ENCODE data around the gene LPAR2. TPM values are rescaled to one million over a fixed set of nuclear protein-coding genes. Genes with fewer than 3 reads are reported as not detected.

LPAR2 gene
- polyA plus RNA-seq, 2 of the 4 experiments (the other 2 are of a cell fraction): 1.5 to 3.8 TPM

GRCh38 chr19:19584356-19584755, 43.7 kb downstream of the LPAR2 start:
- WGBS (ENCODE audit: missing lambda C conversion rate): 75% methylated on average over 6 of the region's 6 CpGs
- Histone ChIP-seq H3K4me1 (no peaks in the 10 kb centered on the region), H3K4me2 (no peak overlapping the region), H3K9me3 (no peaks in the 10 kb centered on the region), H3K4me3 (no peak overlapping the region), H3K27ac (no peak overlapping the region)
- FAIRE-seq (no peak), ATAC-seq (no peak), DNase-seq (ENCODE audit: low read depth in 1 of 2, low spot score in 1 of 2) (no peak)
- ChIA-PET POLR2A (no interaction called here), CTCF (interaction anchor here (1.0 kb wide), 1 partner anchor 30 kb away, joined by 5 read pairs; no protein-coding TSS in a partner anchor)
- no peak for TF ChIP-seq EHF (CRISPR knock-in tag; IDR thresholded peaks at IDR 0.05)
- TF ChIP-seq KDM1A (IDR thresholded peaks at IDR 0.05; ENCODE audit: low read depth): no peak

DNA sequence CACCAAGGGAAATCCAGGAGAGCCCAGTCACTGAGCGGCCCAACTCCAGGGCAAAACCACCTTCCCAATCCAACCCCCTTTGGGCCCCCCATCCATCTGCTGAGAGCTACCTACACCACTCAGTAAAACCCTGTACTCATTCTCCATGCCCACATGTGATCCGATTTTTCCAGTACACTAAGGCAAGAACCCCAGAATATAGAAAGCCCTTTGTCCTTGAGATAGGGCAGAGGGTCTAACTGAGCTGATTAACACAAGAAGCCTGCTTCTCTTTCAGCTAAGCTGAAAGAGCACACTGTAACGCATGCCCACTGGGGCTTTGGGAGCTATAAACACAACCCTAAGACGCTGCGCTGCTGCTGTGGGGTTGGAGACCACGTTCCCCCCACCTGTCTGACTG, 45.5 kb downstream of the LPAR2 start:
- no peaks in the 10 kb centered on the region for H3K4me1 ChIP-seq
- DNase-seq (ENCODE audit: low read depth in 1 of 2, low spot score in 1 of 2) (no peak), FAIRE-seq (no peak), ATAC-seq (no peak)
- H3K4me2 ChIP-seq: no peak overlapping the region
- H3K4me3 ChIP-seq: no peak overlapping the region
- H3K27ac ChIP-seq: no peak overlapping the region
- no peak for TF ChIP-seq CHD2 (IDR thresholded peaks at IDR 0.05; ENCODE audit: low read length, partially characterized antibody)
- no peak for TF ChIP-seq MAFK (IDR thresholded peaks at IDR 0.05; ENCODE audit: partially characterized antibody)
- TF ChIP-seq, protein P1, sequence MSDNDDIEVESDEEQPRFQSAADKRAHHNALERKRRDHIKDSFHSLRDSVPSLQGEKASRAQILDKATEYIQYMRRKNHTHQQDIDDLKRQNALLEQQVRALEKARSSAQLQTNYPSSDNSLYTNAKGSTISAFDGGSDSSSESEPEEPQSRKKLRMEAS (IDR thresholded peaks at IDR 0.05): no peak
- TF ChIP-seq JUNB (IDR thresholded peaks at IDR 0.05): no peak
- TF ChIP-seq, protein P2, sequence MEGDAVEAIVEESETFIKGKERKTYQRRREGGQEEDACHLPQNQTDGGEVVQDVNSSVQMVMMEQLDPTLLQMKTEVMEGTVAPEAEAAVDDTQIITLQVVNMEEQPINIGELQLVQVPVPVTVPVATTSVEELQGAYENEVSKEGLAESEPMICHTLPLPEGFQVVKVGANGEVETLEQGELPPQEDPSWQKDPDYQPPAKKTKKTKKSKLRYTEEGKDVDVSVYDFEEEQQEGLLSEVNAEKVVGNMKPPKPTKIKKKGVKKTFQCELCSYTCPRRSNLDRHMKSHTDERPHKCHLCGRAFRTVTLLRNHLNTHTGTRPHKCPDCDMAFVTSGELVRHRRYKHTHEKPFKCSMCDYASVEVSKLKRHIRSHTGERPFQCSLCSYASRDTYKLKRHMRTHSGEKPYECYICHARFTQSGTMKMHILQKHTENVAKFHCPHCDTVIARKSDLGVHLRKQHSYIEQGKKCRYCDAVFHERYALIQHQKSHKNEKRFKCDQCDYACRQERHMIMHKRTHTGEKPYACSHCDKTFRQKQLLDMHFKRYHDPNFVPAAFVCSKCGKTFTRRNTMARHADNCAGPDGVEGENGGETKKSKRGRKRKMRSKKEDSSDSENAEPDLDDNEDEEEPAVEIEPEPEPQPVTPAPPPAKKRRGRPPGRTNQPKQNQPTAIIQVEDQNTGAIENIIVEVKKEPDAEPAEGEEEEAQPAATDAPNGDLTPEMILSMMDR (IDR thresholded peaks at IDR 0.05): no peak
- no peak for TF ChIP-seq HOXB5 (CRISPR knock-in tag; IDR thresholded peaks at IDR 0.05)
- TF ChIP-seq RFX5 (IDR thresholded peaks at IDR 0.05): no peak
- WGBS (ENCODE audit: missing lambda C conversion rate): 87% methylated on average over 5 of the region's 6 CpGs
- no peaks in the 10 kb centered on the region for H3K9me3 ChIP-seq
- ChIA-PET POLR2A (no interaction called here), CTCF (interaction anchor here (2.6 kb wide), 1 partner anchor 50 kb away, joined by 9 read pairs; no protein-coding TSS in a partner anchor)

DNA sequence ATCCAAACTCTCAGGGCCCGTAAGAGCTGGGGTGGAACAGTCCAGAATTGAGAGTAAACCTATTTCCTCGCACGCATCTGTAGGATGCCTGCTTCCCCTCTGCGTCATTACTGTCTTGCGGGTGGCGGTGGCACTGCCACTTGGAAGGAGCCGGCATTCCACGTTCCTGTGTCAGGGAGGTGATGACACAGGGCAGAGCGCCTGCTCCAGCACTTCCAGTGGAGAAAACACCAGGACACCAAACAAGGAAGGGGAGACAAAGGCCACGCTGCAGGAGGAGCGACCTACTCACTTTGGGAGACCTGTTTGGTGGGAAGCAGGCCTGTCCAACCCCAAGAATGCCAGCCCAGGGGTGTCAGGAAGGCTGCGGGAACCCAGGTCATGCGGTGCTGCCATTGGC, 46.6 kb downstream of the LPAR2 start:
- DNase-seq (ENCODE audit: low read depth in 1 of 2, low spot score in 1 of 2) (no peak), FAIRE-seq (no peak), ATAC-seq (no peak)
- WGBS (ENCODE audit: missing lambda C conversion rate): 93% methylated on average over 11 of the region's 13 CpGs
- Histone ChIP-seq H3K9me3 (no peaks in the 10 kb centered on the region), H3K4me1 (no peaks in the 10 kb centered on the region), H3K4me3 (no peak overlapping the region), H3K27ac (no peak overlapping the region), H3K4me2 (no peak overlapping the region)
- CTCF ChIA-PET: interaction anchor here (2.6 kb wide), 1 partner anchor 49 kb away, joined by 9 read pairs; no protein-coding TSS in a partner anchor
- TF ChIP-seq NR3C1 (IDR thresholded peaks at IDR 0.05) (no peak), FOSL2 (IDR thresholded peaks at IDR 0.05) (no peak), FOSL2 (CRISPR knock-in tag; IDR thresholded peaks at IDR 0.05) (no peak), RAD21 (conservative IDR thresholded peaks at IDR 0.05 in 1 of 2, IDR thresholded peaks at IDR 0.05 in 1 of 2) (no peak), CHD4 (IDR thresholded peaks at IDR 0.05; ENCODE audit: borderline replicate concordance) (no peak), MYC (IDR thresholded peaks at IDR 0.05; ENCODE audit: borderline replicate concordance, low read length) (no peak)
- POLR2A ChIA-PET: no interaction called here

GRCh38 chr19:19580418-19580817, 47.6 kb downstream of the LPAR2 start:
- FAIRE-seq (no peak), ATAC-seq (no peak), DNase-seq (ENCODE audit: low read depth in 1 of 2, low spot score in 1 of 2) (no peak)
- POLR2A ChIA-PET: no interaction called here
- CTCF ChIA-PET: interaction anchor here (2.0 to 2.6 kb wide), 2 partner anchors 11 to 48 kb away, joined by 4 to 9 read pairs; no protein-coding TSS in a partner anchor
- 97% methylated on average over 4 of the region's 4 CpGs for WGBS (ENCODE audit: missing lambda C conversion rate)
- no peak overlapping the region for H3K27ac ChIP-seq
- no peak overlapping the region for H3K4me3 ChIP-seq
- H3K9me3 ChIP-seq: no peaks in the 10 kb centered on the region
- H3K4me2 ChIP-seq: no peak overlapping the region
- H3K4me1 ChIP-seq: no peaks in the 10 kb centered on the region
- no peak for TF ChIP-seq RARB (CRISPR knock-in tag; IDR thresholded peaks at IDR 0.05)
- no peak for TF ChIP-seq EP300 (IDR thresholded peaks at IDR 0.05)

Data from A549 (cell line).